H9 (cell line): ENCODE measurements around the gene LAX1. TPM values are rescaled to one million over a fixed set of nuclear protein-coding genes. Genes with fewer than 3 reads are reported as not detected.

ENCODE experiments used
- DNase-seq: peaks from one replicate; pipeline ENCODE4 v3.0.0-alpha.2; 2017
- H2AFZ ChIP-seq: one replicate; pipeline ENCODE4 v1.6.1; 2013; ENCODE audit warnings: mild to moderate bottlenecking, low read length, control low read depth, moderate library complexity
- H2AK5ac ChIP-seq: 2 replicates; pipeline ENCODE4 v1.6.1; 2013; ENCODE audit warnings: low read length, control low read depth, mixed read lengths; ENCODE audit not compliant: insufficient read length
- H2BK120ac ChIP-seq: one replicate; pipeline ENCODE4 v1.6.1; 2013; ENCODE audit warnings: low read depth, mild to moderate bottlenecking, low read length, control low read depth, inconsistent platforms; ENCODE audit not compliant: poor library complexity, severe bottlenecking
- H2BK12ac ChIP-seq: 2 replicates; pipeline ENCODE4 v1.6.1; 2013; ENCODE audit warnings: low read length, control low read depth, mixed read lengths, low read depth; ENCODE audit not compliant: insufficient read length
- H2BK15ac ChIP-seq: 2 replicates; pipeline ENCODE4 v1.6.1; 2013; ENCODE audit warnings: low read depth, low read length, control low read depth
- H2BK20ac ChIP-seq: one replicate; pipeline ENCODE4 v1.6.1; 2013; ENCODE audit warnings: low read depth, mild to moderate bottlenecking, low read length, control low read depth, inconsistent platforms; ENCODE audit not compliant: poor library complexity, severe bottlenecking
- H2BK5ac ChIP-seq: 2 replicates; pipeline ENCODE4 v1.6.1; 2013; ENCODE audit warnings: low read length, control low read depth, mixed read lengths; ENCODE audit not compliant: insufficient read length
- H3K14ac ChIP-seq: 2 replicates; pipeline ENCODE4 v1.6.1; 2013; ENCODE audit warnings: low read length, control low read depth; ENCODE audit not compliant: insufficient read depth
- H3K18ac ChIP-seq: 2 replicates; pipeline ENCODE4 v1.6.1; 2013; ENCODE audit warnings: low read depth, mild to moderate bottlenecking, mixed read lengths, low read length, control low read depth; ENCODE audit not compliant: insufficient read length
- H3K23ac ChIP-seq: 2 replicates; pipeline ENCODE4 v1.6.1; 2013; ENCODE audit warnings: low read length, control low read depth, mixed read lengths, low read depth; ENCODE audit not compliant: insufficient read length
- H3K23me2 ChIP-seq: 2 replicates; pipeline ENCODE4 v1.6.1; 2013; ENCODE audit warnings: low read depth, mild to moderate bottlenecking, mixed read lengths, low read length, control low read depth; ENCODE audit not compliant: insufficient read length, poor library complexity, severe bottlenecking
- H3K27ac ChIP-seq: 2 replicates; pipeline ENCODE4 v1.5.1; 2013; ENCODE audit warnings: low read length, control low read depth, mixed read lengths, low read depth; ENCODE audit not compliant: insufficient read length
- H3K27me3 ChIP-seq: 2 replicates; pipeline ENCODE4 v1.6.1; 2013; ENCODE audit warnings: low read length, control low read depth, inconsistent platforms; ENCODE audit not compliant: insufficient read depth
- H3K4ac ChIP-seq: 2 replicates; pipeline ENCODE4 v1.6.1; 2013; ENCODE audit warnings: low read depth, mild to moderate bottlenecking, control low read depth, inconsistent platforms, low read length, moderate library complexity
- H3K4me1 ChIP-seq: 2 replicates; pipeline ENCODE4 v1.6.1; 2013; ENCODE audit warnings: low read length, control low read depth, inconsistent platforms; ENCODE audit not compliant: insufficient read depth
- H3K4me2 ChIP-seq: 2 replicates; pipeline ENCODE4 v1.6.1; 2013; ENCODE audit warnings: low read length, control low read depth, mixed read lengths; ENCODE audit not compliant: insufficient read length, insufficient read depth
- H3K56ac ChIP-seq: 2 replicates; pipeline ENCODE4 v1.6.1; 2013; ENCODE audit warnings: low read depth, mild to moderate bottlenecking, mixed read lengths, low read length, control low read depth; ENCODE audit not compliant: insufficient read length
- H3K79me1 ChIP-seq: 2 replicates; pipeline ENCODE4 v1.6.1; 2013; ENCODE audit warnings: low read depth, mild to moderate bottlenecking, moderate library complexity, low read length, control low read depth, inconsistent platforms; ENCODE audit not compliant: insufficient read depth, poor library complexity, severe bottlenecking
- H3K79me2 ChIP-seq: 2 replicates; pipeline ENCODE4 v1.6.1; 2013; ENCODE audit warnings: low read length, control low read depth, inconsistent platforms; ENCODE audit not compliant: insufficient read depth
- H3K9ac ChIP-seq: 2 replicates; pipeline ENCODE4 v1.6.1; 2013; ENCODE audit warnings: low read length, control low read depth, mixed read lengths; ENCODE audit not compliant: insufficient read length; ENCODE audit errors: extremely low read depth
- H3K9me3 ChIP-seq: one replicate; pipeline ENCODE4 v1.6.1; 2013; ENCODE audit warnings: low read depth, low read length, inconsistent platforms; ENCODE audit not compliant: control insufficient read depth
- H3T11ph ChIP-seq: one replicate; pipeline ENCODE4 v1.6.1; 2013; ENCODE audit warnings: mild to moderate bottlenecking, low read length, control low read depth, inconsistent platforms
- H4K20me1 ChIP-seq: one replicate; pipeline ENCODE4 v1.6.1; 2013; ENCODE audit not compliant: control insufficient read depth, insufficient read length, insufficient read depth
- H4K5ac ChIP-seq: 2 replicates; pipeline ENCODE4 v1.6.1; 2013; ENCODE audit warnings: low read depth, mild to moderate bottlenecking, mixed read lengths, low read length, control low read depth; ENCODE audit not compliant: insufficient read length
- H4K8ac ChIP-seq: replicated peaks from 2 replicates; pipeline ENCODE4 v1.6.1; 2013; ENCODE audit warnings: low read length, control low read depth, mixed read lengths, low read depth; ENCODE audit not compliant: insufficient read length
- H4K91ac ChIP-seq: 2 replicates; pipeline ENCODE4 v1.6.1; 2013; ENCODE audit warnings: low read depth, mild to moderate bottlenecking, moderate library complexity, mixed read lengths, low read length, control low read depth; ENCODE audit not compliant: insufficient read length
- H3K27ac Mint-ChIP-seq, 3 experiments: 2 replicates in 2 of 3; 3 replicates in 1 of 3; pipeline ENCODE4 v1.8.0; 2020 to 2021; ENCODE audit warnings: mixed read lengths in 3 of 3, mild to moderate bottlenecking in 1 of 3, moderate library complexity in 1 of 3
- H3K27me3 Mint-ChIP-seq: 2 replicates; pipeline ENCODE4 v1.8.0; 2021; ENCODE audit warnings: low read depth, mild to moderate bottlenecking, moderate library complexity, mixed read lengths
- H3K36me3 Mint-ChIP-seq, 3 experiments: 2 replicates in 2 of 3; 3 replicates in 1 of 3; pipeline ENCODE4 v1.8.0; 2020 to 2021; ENCODE audit warnings: low read depth in 3 of 3, mixed read lengths in 3 of 3; ENCODE audit not compliant: insufficient read depth in 1 of 3
- H3K4me1 Mint-ChIP-seq, 2 experiments: 2 replicates each; pipeline ENCODE4 v1.8.0; 2020; ENCODE audit warnings: mixed read lengths in 2 of 2
- H3K4me3 Mint-ChIP-seq, 2 experiments: 2 replicates in 1 of 2; 3 replicates in 1 of 2; pipeline ENCODE4 v1.8.0; 2020 to 2021; ENCODE audit warnings: mild to moderate bottlenecking in 2 of 2, mixed read lengths in 2 of 2, moderate library complexity in 1 of 2
- H3K9me3 Mint-ChIP-seq, 2 experiments: 2 replicates in 1 of 2; 3 replicates in 1 of 2; pipeline ENCODE4 v1.8.0; 2020; ENCODE audit warnings: mild to moderate bottlenecking in 2 of 2, mixed read lengths in 2 of 2, moderate library complexity in 1 of 2
- CTCF ChIP-seq: fragments of 200-600 bp; sonication (generic); conservative IDR thresholded peaks from 3 replicates; pipeline ENCODE4 v1.8.0; 2021; ENCODE audit warnings: antibody characterized with exemption, mild to moderate bottlenecking
- WGBS: extraction: QIAGEN DNeasy Blood & Tissue Kit; methylation state at CpG from one replicate; pipeline ENCODE4 v1.1.7; 2013; ENCODE audit warnings: missing lambda C conversion rate, low lambda C conversion rate, mixed read lengths; ENCODE audit not compliant: insufficient read length; ENCODE audit errors: extremely low coverage; 5-methylcytosine and 5-hydroxymethylcytosine counted together
- total RNA-seq: library from RNA; stranded (reverse); gene quantifications from 2 replicates; pipeline ENCODE4 v1.2.1, GENCODE V29; 2021

Gene LAX1
- total RNA-seq, 1 experiment from 2014 or later: not detected

- H3K4me3 Mint-ChIP-seq: no peak overlapping the region
- no peaks in the 10 kb centered on the region for H3K27me3 Mint-ChIP-seq
- TF ChIP-seq CTCF: no peak
- Histone ChIP-seq H2BK15ac (no peak overlapping the region), H3K27ac (no peak overlapping the region), H3K9ac (no peak overlapping the region), H3K4me2 (no peak overlapping the region), H4K20me1 (no peaks in the 10 kb centered on the region), H3K23me2 (no peaks in the 10 kb centered on the region), H4K8ac (no peak overlapping the region), H3K79me1 (no peaks in the 10 kb centered on the region), H2BK5ac (no peak overlapping the region), H2BK20ac (no peak overlapping the region), H2AFZ (no peak overlapping the region), H3K4ac (no peak overlapping the region), H2BK120ac (no peak overlapping the region), H3K4me1 (no peaks in the 10 kb centered on the region; the same call in 1 of the 2 replicates), H3K23ac (no peak overlapping the region), H2AK5ac (no peak overlapping the region), H4K91ac (no peak overlapping the region), H3K18ac (no peak overlapping the region), H4K5ac (no peak overlapping the region), H3K27me3 (no peaks in the 10 kb centered on the region), H3T11ph (no peak overlapping the region), H2BK12ac (no peak overlapping the region), H3K9me3 (no peaks in the 10 kb centered on the region), H3K79me2 (no peaks in the 10 kb centered on the region), H3K14ac (no peak overlapping the region), H3K56ac (no peak overlapping the region)
- peaks cover 0 to 3% of the 10 kb centered on the region in 2 experiments; a peak in 1 of 5 replicates for H3K9me3 Mint-ChIP-seq
- no peak overlapping the region for H3K27ac Mint-ChIP-seq
- DNase-seq: no peak
- WGBS: no CpG with 5 or more reads among the region's 6 CpGs
- peaks cover 10 to 22% of the 10 kb centered on the region in 2 experiments; a peak in 3 of 4 replicates for H3K4me1 Mint-ChIP-seq
- H3K36me3 Mint-ChIP-seq: 0 out of 7 replicates have a peak, but pooled peaks cover 0 to 2% (median 0%) of the 10 kb centered on the region in 3 experiments
Observed at GRCh38 chr1:203768256-203768655, 3.3 kb downstream of the LAX1 start.
